G401 (cell line): ENCODE measurements around the gene CORO1C. TPM values are rescaled to one million over a fixed set of nuclear protein-coding genes. Genes with fewer than 3 reads are reported as not detected.
"Not testable (repeated sequence)": the region's sequence is repeated elsewhere in the genome, so short reads cannot be mapped to it uniquely, and the experiment has no call there.

ENCODE experiments used
- DNase-seq: peaks from one replicate; pipeline ENCODE4 v3.0.0-alpha.2; 2015; ENCODE audit warnings: low spot score
- in situ Hi-C: cut with HindIII; loops from 2 replicates; pipeline ENCODE4 v1.10.0; 2016; ENCODE audit warnings: low sequenced_read_pairs, mixed read lengths
- total RNA-seq: library from RNA; depleted of rRNA; stranded (reverse); fragments of >200 nt; shearing (Covaris generic); gene quantifications from 2 replicates; pipeline ENCODE4 v1.2.3, GENCODE V29; 2014

Gene CORO1C
- total RNA-seq, 1 experiment from 2014 or later, result 177 TPM

DNA sequence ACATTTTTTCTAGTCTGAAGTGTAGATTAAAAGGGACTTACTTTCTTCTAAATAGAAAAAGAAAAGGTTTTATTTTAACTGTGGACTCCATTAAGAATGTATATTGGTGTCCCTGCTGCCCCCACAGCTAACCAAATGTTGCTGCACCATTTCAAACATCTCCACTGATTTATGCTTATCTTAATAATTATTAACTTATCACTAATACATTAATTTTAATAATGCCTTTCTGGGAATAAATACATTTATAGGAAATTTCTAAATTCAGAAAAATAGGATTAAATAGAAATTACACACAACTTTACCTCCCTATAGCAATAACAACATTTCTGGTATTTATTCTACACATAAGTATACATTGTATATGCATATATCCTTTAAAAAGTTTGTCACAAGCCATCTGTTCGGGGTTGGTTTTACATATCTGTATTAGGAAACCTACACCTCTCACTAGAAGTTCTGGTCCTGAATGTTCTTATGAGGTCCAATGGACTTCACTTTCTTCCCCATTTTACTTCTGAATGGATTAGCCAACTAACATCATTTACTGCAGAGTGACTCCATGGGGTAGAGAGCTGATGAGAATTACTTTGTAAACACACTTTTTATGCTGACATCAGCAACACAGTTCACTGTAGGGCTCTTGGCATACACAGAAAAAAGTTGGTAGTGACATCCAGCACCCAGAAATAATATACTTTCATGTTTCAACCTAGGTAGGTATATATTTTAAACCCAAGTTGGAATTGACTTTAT lies 88.2 kb downstream of the CORO1C start:
- in situ Hi-C loops, result no loop called here
- DNase-seq, result no peak

DNA sequence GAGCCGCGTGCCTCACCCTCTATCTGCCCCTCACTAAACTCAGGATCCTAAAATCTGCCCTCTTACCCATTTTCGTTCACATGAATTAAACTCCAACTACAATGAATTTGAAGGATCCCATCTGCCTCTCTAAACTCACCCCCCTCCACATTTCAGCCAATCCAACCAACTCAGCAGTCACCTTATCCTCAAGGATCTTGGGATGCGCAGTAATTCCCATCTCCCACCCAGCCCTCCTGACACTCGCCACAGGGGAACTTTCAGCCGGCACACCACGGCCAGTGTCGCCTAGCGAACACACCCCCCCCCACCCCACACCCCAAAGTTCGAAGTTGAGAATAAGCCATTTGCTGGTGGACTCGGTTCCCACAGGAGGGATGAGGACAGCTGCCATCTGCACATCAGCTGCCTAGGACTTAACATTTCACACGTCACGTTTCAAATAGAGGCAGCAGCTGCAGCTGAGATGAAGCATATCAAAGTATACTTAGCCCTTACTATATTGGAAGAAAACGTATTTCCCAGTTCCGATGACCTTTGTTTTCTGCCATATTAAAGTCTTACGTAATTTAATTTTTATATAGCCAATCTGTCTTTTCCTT lies 88.9 kb downstream of the CORO1C start:
- in situ Hi-C loops, result no loop called here
- no peak for DNase-seq

DNA sequence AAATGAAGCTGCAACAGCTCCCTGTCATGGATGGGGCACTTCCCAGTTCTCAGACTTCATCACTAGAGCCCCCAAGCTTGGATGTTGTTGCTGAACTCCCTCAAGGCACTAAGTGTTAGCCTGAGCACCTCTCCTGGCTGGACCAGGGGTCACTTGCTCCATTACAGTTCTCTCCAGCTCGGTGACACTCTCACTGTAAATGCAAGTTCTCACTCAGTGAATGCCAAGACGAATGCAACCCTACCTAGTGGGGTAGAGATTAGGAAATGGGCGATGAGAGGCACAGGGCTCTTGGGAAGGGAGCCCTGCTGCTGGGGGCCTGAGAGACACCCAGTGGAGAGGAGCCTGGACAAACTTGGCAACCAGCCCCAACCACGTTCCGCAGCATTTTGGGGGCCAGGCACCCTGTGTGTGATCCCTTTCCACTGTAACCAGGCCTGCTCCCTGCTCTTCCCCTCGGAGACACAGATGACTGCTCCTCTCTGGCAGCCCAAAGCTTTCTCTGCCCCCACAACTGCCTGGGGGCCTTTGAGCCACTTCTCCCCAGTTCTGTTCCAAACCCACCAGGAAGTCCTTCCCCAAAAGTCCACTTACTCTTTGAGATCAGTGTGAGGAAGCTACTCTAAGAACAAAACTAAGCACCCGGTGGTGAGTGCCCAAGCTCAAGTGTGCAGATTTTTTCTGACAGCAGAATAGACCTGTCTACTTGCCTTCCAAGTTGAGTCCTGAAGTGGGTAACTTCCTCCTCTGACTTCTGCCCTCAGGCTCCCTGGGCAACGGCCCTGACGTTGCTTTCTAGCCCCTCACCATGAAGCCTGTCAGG lies 89.7 kb downstream of the CORO1C start:
- in situ Hi-C loops, result no loop called here
- DNase-seq, result no peak

DNA sequence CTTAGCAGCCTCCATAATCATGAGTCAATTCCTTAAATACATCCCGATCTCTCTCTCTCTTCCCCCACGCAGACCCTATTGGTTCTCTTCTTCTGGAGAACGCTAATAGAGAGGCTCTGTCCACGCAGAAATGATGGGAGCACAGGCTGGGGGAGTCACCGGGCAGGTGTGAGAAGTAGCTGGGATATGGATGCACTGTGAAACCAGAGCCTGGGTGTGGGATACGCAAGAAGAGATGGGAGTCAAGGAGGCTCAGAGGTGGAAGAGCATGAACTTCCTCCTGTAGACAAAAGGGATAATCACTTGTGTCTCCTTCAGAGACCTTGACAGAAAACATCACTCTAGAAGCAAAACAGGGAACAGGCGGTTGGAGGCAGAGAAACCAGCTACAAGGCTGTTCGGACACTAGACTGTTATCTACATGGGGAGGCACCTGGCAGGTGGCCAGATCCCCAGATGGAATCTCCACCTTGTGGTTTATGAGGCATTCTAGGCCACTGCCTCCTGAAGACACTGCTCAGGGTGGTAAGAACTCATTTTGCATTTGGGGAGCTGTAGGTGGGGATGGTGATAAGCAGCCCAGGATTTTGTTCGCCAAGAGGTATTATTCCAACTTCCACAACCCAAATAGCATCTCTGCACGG lies 90.4 kb downstream of the CORO1C start:
- peak; percentile 75 for DNase-seq
- in situ Hi-C loops, result no loop called here

- no peak for DNase-seq
- in situ Hi-C loops, result no loop called here
These were observed 92.1 kb downstream of the CORO1C start for GRCh38 chr12:108638997-108639822.

DNA sequence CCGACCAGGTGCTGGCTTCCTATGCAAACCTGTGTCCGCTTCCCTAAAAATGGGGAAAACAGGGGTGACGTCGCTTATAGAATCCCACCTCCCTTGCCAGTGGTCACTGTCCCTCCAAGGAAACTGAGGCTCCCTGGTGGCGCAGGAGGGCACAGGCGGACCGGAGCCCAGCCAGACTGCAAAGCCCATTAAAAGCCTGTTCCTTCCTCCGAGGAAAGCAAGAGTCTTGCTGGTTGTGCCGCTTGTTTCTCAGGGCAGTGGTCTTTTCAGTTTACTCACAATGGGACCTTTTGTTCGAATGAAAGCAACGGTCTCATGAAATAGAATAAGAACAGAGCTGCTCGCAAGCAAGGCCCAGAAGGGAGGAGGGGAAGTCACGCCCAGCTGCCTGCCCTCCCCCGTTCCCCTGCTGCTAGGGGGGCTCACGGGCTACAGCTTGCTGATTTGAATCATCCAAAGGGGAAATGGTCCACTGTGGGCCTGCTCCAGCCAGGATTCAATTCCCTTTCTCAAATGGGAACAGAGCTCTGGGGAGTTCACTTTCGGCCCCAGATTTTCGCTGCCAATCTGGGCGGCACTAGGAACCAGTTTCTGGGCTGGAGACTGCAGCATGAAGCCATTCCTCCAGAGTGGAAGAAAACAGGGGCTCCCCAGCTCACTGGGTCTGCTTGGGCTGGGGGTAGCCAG lies 93.0 kb downstream of the CORO1C start:
- in situ Hi-C loops, result no loop called here
- peak; percentile 29 for DNase-seq

- in situ Hi-C loops, result no loop called here
- DNase-seq, result no peak
These were observed 93.9 kb downstream of the CORO1C start for GRCh38 chr12:108637222-108637971.

- no peak for DNase-seq
- in situ Hi-C loops, result no loop called here
These were observed 95.1 kb downstream of the CORO1C start for GRCh38 chr12:108635997-108636808.

DNA sequence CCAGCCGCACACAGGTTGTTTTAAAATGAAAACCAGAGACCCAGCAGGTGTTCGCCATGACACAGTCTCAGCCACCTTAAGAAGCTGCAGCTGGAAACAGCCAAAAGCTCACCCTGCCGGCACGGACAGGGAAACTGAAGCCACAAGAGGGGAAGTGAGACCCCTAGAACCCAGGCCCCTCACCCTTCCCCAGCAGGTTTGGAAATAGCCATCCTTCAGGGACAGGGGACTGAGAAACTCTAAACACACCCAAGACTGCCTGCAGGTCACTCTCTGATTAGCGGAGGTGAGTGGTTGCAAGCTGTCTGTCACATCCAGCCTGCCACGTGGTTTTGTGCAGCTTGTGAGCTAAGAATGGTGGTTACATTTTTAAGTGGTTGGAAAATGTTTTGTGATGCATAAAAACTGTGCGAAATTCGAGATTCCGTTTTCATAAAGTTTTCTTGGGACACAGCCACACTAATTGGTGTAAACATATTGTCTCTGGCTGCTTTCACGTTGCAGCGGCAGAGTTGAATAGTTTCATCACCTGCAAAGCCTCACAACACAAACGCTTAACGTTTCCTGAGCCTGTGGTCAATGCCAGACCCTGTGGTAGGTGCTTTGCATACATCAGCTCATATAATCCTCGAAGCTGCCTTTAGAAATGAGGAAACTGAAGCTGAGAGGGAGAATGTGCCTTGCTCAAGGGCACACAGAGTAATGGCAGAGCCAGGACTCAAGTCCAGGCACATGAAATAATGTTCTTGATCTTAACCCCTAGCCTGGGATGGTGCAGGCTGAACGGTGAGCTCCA lies 95.9 kb downstream of the CORO1C start:
- DNase-seq, result no peak

GRCh38 chr12:108634341-108634751 lies 97.0 kb downstream of the CORO1C start:
- DNase-seq, result no peak
- in situ Hi-C loops, result no loop called here

More for the DNA sequence above, 95.9 kb downstream of the CORO1C start:
- in situ Hi-C loops, result no loop called here

DNA sequence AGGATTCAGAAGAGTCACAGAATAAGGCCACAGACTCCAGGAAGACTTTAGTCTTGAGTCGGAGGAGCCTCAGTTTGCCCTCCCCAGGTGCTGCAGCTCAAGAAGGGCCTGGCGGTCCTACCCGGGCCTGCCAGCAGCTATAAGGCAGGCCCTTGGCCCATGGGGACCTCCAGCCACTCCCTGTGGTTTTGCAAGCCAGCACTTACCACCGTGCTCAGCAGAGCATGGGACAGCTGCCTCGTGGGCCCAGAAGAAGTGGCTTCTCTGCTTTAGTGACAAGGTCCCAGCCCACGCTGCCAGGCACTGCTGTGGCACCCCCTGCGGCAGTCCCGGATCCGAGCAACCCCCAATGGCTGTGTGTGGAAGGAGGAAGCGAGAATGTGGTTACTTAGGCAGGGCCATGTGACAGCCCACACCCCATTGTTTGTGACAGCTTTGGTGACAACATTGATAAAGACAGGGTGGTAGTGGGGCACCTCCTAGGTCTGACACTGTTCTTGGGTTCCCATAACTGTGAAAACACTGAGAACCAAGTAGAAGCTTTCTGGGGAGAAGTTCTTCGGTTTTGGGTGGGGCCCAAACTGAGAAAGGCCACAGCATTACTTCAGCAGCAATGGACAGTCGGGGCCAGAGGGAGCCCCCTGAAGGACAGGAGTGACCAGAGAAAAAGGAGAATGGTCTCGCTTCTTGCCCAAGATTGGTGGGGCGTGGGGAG lies 97.6 kb downstream of the CORO1C start, which contains the start of gene SELPLG:
Gene SELPLG, minus strand, starts transcription at position 361 of the 715 bp plus-strand sequence. CDS start 9,587 bp downstream, outside the sequence.
- DNase-seq, result no peak
- in situ Hi-C loops, result no loop called here

DNA sequence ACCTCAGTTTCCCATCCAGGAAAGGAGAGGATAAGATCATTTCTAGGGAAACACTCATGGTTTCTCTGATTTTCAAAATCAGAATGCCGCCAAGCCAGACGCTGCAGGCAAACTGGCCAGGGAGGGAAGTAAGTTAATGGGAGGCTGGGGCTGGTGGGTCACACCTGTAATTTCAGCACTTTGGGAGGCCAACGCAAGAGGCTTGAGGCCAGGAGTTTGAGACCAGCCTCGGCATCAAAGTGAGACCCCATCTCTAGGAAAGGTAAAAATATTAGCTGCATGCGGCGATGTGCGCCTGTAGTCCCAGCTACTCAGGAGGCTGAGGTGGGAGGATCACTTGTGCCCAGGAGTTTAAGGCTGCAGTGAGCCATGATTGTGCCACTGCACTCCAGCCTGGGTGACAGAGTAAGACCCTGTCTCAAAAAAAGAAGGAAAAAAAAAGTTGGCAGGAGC lies 98.2 kb downstream of the CORO1C start:
- in situ Hi-C loops, result no loop called here
- no peak for DNase-seq

GRCh38 chr12:108631261-108631660 lies 100.1 kb downstream of the CORO1C start:
- DNase-seq, in situ Hi-C loops: not testable (repeated sequence)

DNA sequence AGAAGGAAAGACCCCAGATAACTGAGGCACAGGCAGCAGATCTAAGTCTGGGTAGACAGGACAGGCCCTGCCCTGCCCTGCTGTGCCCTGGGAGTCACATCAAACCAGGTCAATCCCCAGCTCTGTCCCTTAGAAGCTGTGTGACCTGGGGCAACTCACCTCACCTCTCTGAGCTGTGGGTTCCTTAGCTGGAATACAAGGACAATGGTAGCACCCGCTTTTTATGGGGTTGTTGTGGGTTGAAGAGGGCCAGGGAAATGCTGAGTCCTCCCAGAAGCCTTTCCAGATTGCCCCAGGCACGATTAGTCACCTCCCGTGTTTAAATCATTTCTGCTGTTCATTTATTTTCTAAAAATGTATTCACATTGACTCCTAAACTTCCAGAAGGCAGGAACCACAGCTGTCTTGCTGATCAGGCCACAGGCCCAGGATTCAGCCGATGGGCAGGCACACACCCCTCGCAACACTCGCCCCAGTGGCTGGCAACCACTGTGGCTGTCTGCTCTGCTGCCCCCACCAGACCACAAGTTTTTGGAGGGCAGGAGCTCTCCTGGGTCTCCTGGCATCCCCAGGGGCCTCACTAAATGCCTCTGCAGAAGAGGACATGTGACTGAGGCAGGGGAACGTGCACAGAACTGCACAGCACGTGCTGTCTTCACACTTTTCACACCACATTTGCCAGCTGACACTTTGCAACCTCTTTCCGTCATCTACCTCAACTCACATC lies 100.7 kb downstream of the CORO1C start:
- DNase-seq, result no peak
- in situ Hi-C loops, result no loop called here
